NB4 (cell line): ENCODE results near the gene EIF2B4.

Experiments
- POLR2A ChIP-seq: IDR thresholded peaks from 2 replicates; pipeline ENCODE4 v1.6.1; 2011; ENCODE audit warnings: mild to moderate bottlenecking; ENCODE audit not compliant: insufficient read length; ENCODE audit errors: extremely low read depth
- TF ChIP-seq, protein P1 (sequence below): IDR thresholded peaks from one replicate; pipeline ENCODE4 v1.5.1; 2012; ENCODE audit warnings: low read depth, low read length

- TF ChIP-seq, protein P1, sequence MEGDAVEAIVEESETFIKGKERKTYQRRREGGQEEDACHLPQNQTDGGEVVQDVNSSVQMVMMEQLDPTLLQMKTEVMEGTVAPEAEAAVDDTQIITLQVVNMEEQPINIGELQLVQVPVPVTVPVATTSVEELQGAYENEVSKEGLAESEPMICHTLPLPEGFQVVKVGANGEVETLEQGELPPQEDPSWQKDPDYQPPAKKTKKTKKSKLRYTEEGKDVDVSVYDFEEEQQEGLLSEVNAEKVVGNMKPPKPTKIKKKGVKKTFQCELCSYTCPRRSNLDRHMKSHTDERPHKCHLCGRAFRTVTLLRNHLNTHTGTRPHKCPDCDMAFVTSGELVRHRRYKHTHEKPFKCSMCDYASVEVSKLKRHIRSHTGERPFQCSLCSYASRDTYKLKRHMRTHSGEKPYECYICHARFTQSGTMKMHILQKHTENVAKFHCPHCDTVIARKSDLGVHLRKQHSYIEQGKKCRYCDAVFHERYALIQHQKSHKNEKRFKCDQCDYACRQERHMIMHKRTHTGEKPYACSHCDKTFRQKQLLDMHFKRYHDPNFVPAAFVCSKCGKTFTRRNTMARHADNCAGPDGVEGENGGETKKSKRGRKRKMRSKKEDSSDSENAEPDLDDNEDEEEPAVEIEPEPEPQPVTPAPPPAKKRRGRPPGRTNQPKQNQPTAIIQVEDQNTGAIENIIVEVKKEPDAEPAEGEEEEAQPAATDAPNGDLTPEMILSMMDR: no peak
- no peak for TF ChIP-seq POLR2A
These were observed 55.4 kb downstream of the EIF2B4 start for GRCh38 chr2:27314709-27315108.
